Activated CD4-positive, alpha-beta T cell treated with anti-CD3 and anti-CD28 coated beads, Interleukin-2, amount 50 U/mL, for 4 hours (primary cell): ENCODE data around the gene ABITRAM.
"Not testable (repeated sequence)": the region's sequence is repeated elsewhere in the genome, so short reads cannot be mapped to it uniquely, and the experiment has no call there.

Source experiments
- DNase-seq, 2 experiments: peaks; one replicate each; pipeline ENCODE4 v3.0.0-alpha.2; 2020

ABITRAM gene

DNA sequence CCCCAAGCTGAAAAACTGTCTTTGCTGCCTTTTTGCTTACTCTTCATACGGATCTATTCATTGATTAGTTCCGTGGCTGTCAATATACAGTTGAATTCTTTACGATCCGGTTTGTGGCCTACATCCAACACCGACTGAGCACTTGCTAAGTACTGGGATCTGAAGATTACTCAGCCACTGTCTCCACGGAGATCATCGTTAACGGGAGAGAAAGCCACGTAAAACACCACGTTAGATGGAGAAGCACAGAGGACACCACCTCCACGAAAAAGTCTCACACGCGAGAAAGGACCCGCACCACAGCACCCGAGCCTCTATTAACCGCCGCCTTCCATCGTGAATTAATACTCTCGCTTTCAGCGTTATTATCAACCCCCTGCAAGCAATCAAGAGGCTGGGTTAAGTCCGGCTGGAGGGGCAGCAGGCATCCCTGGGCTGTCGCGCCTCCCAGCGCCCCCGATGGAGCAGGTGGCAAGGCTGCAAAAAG is 926 bp upstream of the ABITRAM start:
- no peak for DNase-seq

DNA sequence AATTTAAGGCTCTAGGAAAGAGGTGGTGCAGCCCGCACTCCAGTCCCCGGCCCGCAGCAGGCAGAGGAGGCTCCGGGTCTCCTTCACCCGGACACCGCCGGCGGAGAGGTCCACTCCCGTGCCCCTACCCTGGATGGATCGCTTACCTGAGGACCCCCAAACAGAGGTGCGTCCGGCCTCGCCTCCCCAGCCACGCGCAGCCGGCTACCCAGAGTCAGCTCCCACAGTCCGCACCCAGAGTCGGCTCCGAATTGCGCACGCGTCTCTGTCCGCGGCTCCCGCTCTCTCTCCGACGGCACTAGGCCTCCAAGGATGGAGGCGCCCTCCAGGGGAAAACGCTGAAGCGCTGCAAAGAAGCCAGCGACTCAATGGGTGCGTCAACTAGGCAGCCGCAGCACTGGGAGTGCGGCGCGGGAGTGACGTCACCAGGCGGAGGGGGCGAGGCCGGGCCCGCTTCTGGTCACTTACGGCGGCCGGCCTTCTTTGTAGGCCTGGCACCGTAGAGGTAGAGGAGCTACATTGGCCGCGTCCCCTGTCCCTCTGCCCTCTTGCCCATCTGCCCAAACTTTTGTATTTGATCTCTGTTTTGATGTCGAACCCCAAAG is 380 bp upstream of the ABITRAM start, which contains the start of gene ELP1:
ELP1 (minus strand) TSS at position 407 of the 605 bp plus-strand sequence. CDS start 2,978 bp downstream, outside the sequence.
- DNase-seq = peak; percentile 88 to 90

DNA sequence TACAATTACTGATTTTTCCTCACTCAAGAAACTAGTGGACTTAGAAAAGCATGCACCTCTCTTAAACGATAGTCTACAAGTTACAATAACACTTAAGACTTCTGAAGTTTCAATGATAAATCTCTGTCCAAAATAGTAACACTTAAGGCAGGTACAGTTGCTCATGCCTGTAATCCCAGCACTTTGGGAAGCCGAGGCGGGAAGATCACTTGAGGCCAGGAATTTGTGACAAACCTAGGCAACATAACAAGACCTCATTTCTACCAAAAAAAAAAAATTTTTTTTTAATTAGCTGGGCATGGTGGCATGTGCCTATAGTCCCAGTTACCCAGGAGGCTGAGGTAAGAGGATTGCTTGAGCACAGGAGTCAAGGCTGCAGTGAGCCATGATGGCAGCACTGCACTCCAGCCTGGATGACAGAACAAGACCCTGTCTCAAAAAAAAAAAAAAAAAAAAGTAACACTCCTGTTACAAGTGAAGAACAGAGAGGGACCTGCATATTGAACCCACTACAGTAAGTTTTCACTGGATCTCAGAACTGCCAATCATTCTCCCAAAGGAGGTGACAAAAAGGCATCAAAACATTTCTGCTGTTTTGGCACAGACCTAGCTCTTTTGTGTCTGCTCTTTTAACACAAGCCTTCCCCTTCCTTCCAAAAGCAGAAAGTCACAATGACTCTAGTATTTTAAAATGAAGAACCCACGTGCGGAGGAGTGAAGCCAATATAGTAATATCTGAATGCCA is 3.5 kb downstream of the ABITRAM start:
- DNase-seq = no peak

- DNase-seq = no peak
Measured at GRCh38 chr9:108939975-108940374, 5.8 kb downstream of the ABITRAM start.

DNA sequence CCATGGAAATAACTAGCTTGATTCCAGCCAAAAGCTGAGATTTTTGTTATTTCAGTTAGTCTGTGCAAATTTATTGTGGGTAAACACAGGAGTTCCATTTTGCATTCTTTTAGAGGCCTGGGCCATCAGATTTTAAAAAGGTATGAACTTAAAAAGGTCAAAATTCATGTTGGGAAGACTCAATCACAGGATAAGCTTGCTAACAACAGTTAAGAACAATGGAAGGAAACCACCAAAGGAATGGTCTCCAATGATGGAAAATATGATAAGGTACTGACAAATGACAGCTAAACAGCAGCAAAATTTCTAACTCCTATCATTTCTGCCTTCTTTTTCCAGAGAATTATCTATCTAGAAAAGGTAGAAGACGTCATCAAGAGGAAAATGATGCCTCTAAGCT is 16.0 kb downstream of the ABITRAM start:
- no peak for DNase-seq

GRCh38 chr9:108951578-108951977 is 17.4 kb downstream of the ABITRAM start:
- no peak for DNase-seq

GRCh38 chr9:108953983-108954574 is 19.9 kb downstream of the ABITRAM start:
- DNase-seq = no peak

- no peak for DNase-seq
Measured at GRCh38 chr9:108956022-108956630, 21.9 kb downstream of the ABITRAM start.

DNA sequence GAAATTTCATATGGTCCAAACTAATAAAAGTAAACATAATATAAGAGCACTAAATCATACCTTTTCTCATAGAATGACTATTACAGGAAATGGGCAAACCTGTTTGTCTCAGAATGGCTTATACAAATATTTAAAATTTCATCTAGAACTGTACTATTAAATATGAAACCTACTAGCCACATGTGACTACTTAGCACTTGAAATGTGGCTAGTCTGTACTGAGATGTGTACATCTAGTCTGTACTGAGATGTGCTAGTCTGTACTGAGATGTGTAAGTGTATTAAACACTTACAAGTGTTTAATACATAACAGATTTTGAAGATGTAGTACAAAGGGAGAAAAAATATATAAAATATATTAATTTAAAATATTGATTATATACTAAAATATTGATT is 22.4 kb downstream of the ABITRAM start:
- DNase-seq = no peak

GRCh38 chr9:108960331-108960730 is 26.1 kb downstream of the ABITRAM start:
- DNase-seq = no peak

DNA sequence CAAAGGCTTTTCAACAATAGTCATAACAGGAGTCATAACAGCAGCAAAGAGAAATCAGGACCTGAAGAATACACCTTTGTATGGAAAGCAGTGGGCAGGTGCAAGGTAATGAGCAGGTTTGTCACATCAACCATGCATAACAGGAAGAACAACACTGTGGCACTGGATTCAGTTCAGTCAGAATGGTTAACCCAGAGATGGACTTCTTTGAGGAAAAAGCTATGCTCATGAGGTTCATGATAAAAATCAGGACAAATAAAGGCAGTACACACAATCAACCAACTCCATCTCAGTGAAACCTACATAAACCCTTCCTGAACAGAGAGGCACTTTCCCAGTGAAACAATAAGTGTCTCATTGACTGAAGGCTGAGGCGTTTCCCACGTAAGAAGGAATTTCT is 27.0 kb downstream of the ABITRAM start:
- no peak for DNase-seq

- no peak for DNase-seq
Measured at GRCh38 chr9:108963459-108964143, 29.4 kb downstream of the ABITRAM start.

DNA sequence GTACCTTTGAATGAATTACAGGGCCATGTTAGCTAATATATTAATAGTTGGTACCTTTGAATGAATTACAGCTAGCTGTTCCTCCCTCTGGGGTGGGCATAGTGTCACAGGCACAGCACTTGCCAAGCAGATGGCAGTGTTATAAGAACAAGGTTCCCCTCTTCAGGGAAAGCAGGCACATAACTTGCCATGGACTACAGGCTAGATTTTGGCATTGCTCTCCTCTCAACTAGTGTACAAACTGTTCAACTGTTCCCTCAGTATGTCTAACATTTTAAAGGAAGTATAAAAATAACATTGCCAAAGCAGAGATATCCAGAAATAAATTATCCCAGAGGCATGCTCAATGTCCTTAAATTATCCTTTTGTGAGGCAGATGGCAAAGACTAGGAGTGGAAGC is 33.7 kb downstream of the ABITRAM start:
- no peak for DNase-seq

- not testable (repeated sequence) for DNase-seq
Measured at GRCh38 chr9:108971392-108971791, 37.2 kb downstream of the ABITRAM start.

- no peak for DNase-seq
Measured at GRCh38 chr9:108972186-108972585, 38.0 kb downstream of the ABITRAM start.

GRCh38 chr9:108972626-108973209 is 38.5 kb downstream of the ABITRAM start:
- DNase-seq = no peak

GRCh38 chr9:108973895-108974294 is 39.7 kb downstream of the ABITRAM start:
- no peak for DNase-seq

DNA sequence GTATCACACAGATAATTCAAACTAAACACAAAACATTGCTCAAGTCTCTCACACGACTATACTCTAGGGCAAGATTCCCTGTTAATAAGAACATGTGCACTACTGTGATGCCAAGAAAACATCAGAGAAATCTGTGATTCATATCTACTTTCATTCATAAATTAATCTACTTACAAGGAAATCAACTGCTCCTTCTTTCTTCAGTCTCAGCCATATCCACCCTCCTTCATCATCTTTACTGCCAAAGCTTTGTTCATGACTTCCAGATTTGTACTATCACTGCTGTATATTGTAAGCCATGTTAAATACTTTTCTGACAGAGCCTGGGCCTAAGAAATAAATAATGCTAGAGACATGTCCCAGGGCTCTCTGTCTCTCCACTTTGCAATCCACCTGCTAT is 44.0 kb downstream of the ABITRAM start:
- DNase-seq = no peak

DNA sequence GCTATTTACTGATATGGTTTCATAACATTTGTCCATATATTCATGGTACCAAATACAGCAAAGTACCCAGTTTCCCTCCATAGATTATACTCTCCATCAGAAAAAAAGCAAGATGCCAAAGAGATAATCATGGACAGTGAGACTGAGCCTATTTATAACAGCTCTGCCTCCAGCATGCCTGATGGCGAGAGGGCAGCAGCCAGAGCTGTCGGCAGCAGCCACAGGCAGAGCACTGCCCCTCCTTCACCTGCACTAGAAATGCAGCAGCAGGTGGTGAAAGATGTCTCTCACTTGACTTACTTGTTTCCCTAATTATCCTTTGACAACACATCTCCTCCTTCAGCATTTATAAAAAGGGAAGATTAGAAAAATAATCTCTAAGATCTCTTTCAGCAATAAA is 46.7 kb downstream of the ABITRAM start:
- no peak for DNase-seq

DNA sequence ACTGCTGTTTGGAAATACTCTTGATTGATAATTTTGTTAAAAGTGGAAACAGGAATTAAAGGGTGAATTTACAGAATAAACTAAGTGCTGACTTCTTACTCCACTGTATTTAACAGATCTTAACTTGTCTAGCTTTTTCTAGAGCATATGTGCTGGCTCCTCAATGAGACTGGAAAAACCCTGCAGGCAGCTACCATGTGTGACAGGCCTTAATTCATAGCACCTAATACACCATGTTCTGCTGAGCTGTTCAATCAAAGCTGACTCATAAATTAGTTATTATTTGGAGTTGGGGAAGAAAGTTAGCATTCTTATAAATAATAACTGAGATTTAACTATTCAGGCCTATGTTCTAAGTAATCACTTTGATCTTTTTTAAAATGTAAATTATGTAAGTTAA is 49.7 kb downstream of the ABITRAM start:
- no peak for DNase-seq
